Left ventricle myocardium superior (tissue), 1 donor: ENCODE measurements around the gene NPR1. TPM values are rescaled to one million over a fixed set of nuclear protein-coding genes. Genes with fewer than 3 reads are reported as not detected.
"Not testable (repeated sequence)": the region's sequence is repeated elsewhere in the genome, so short reads cannot be mapped to it uniquely, and the experiment has no call there.

Experiments
- ATAC-seq: fragments of 200-7000 bp; cut with Tn5 transposase; one replicate; pipeline ENCODE4 v1.9.1; 2020; ENCODE audit warnings: mild to moderate bottlenecking, moderate library complexity
- DNase-seq: peaks from one replicate; pipeline ENCODE4 v3.0.0-alpha.2; 2020
- intact Hi-C: fragments of 100-400 bp; cut with micrococcal nuclease; formaldehyde crosslinking; loops from one replicate; pipeline ENCODE4 v1.11.0; 2022
- total RNA-seq: library from RNA; stranded (reverse); fragmentation: NEBNext Ultra II Directional; extraction: Animal tissue kit (Norgen Biotek cat#: 25700); gene quantifications from one replicate; pipeline ENCODE4 v1.2.1, GENCODE V29; 2021
- donor health status: DM: no; HTN: yes; CAD: no; lungs with severe emphysema.

The NPR1 gene
- total RNA-seq, 1 donor from 2014 or later, result 10.5 TPM

DNA sequence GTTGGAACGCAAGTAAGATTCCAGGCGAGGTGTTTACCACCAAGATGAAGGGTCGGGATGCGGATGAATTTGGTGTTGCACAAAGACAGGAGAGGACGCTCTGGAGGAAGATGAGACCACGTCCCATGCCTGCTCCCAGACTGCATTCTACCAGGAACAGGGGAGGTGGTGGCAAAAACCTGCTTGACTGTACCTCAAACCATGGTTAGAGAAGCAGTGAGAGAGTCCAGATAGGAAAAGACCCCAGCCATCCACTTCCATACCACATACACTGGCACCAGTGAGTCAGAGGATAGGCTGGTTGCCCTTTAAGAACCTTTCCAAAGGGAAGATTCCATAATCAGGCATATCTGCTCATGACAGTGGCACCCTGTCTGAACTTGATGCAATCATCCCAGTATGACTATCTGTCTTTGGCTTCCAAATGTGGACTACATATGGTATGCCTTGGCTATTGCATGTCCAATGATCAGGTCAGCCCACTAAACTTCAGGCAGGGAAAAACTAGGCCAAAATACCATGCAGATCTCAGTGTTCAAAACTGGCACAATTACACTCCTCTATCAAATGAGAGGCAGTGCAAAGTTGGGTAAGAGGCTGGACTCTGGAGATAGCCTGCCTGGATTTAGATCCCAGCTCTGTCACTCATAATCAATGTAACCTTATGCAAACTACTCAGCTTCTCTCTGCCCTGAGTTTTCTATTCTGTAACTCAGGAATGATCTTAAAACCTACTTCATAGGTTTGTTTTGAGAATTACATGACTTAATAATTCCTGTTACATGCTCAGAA, 20.6 kb downstream of the NPR1 start:
- intact Hi-C loops, result no loop called here
- ATAC-seq (no peak), DNase-seq (no peak)

DNA sequence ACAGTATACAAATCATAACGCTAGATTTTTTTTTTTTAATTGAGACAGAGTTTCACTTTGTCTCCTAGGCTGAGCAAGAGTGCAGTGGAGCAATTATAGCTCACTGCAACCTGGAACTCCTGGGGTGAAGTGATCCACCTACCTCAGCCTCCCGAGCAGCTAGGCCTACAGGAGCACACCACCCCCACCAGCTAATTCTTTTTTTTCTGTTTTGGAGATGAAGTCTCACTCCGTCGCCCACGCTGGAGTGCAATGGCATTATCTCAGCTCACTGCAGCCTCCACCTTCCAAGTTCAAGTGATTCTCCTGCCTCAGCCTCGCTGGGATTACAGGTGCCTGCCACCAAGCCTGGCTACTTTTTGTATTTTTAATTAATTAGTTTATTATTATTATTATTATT, 21.3 kb downstream of the NPR1 start:
- intact Hi-C loops, result no loop called here
- ATAC-seq (no peak), DNase-seq (no peak)

DNA sequence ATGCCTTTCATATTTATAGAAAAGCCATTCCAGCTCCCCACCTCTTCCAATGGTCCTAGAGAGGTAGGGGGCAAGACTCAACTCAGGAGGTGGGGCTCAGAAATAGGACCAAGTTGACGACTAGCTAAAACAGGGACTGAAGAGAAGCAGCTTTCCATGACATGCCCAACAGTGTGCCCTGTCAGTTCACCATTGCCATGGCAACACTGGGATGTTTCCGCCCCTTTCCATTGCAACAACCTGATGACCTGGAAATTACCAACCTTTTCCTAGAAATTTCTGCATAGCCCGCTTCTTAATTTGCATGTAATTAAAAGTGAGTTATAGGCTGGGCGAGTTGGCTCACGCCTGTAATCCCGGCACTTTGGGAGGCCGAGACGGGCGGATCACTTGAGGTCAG, 27.0 kb downstream of the NPR1 start:
- intact Hi-C loops, result no loop called here
- DNase-seq (no peak), ATAC-seq (no peak)

DNA sequence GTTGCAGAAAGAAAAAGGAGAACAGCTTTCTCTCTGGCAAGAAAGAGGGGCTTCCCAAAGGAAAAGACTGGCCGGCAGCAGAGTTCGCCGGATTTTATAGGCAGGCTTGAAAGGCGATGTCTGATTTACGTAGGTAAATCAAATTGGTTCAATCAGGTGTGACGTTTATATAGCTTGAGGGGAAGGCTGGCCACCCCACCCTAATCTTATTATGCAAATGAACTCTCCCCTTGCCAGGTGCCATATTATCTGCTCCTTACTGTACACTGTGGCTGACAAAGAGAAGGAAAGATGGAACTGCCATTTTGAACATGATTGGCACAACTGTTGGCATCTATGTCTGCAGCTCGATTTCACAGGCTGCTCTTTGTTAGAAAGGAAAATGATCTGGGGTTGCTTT, 32.5 kb downstream of the NPR1 start:
- intact Hi-C loops, result no loop called here
- DNase-seq (no peak), ATAC-seq (no peak)

DNA sequence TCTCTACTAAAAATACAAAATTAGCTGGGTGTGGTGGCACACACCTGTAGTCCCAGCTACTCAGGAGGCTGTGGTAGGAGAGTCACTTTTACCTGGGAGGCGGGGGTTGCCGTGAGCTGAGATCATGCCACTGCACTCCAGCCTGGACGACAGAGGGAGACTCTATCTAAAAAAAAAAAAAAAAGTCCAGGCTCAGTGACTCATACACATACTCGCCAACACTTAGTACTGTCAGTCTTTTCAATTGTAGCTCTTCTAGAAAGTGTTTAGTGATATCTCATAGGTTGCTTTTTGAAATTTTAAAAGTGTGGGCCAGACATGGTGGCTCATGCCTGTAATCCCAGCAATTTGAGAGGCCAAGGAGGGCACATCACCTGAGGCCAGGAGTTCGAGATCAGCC, 37.7 kb downstream of the NPR1 start:
- intact Hi-C loops, DNase-seq, ATAC-seq: not testable (repeated sequence)

DNA sequence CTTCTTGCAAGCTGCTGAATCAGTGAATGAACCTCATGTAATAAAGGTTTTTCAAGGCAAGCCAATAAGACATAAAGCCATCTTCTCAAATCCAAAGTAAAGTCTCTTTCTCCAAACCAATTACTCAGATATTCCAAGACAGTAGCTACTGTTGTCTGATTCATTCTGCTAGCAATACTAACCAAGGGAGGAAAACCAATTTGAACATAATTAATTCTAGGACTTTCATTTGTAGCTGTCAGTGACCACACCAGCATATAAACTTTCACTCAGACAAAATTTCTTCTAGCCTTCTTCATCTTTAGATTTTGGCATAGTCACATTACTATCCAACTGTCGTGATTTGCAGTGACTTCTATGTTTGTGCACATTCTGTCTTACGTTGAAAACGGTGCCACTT, 38.8 kb downstream of the NPR1 start:
- intact Hi-C loops, result no loop called here
- ATAC-seq, result no peak
- DNase-seq, result no peak

DNA sequence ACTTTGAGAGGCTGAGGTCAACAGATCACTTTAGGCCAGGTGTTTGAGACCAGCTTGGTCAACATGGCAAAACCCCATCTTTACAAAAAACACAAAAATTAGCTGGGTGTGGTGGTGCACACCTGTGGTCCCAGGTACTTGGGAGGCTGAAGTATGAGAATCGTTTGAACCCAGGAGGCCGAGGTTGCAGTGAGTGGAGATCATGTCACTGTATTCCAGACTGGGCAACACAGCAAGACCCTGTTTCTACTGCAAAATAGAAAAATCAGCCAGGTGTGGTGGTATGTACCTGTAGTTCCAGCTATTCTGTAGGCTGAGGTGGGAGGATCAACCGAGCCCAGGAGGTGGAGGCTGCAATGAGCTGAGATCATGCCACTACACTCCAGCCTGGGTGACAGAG, 45.2 kb downstream of the NPR1 start:
- ATAC-seq, result no peak
- intact Hi-C loops, result no loop called here

DNA sequence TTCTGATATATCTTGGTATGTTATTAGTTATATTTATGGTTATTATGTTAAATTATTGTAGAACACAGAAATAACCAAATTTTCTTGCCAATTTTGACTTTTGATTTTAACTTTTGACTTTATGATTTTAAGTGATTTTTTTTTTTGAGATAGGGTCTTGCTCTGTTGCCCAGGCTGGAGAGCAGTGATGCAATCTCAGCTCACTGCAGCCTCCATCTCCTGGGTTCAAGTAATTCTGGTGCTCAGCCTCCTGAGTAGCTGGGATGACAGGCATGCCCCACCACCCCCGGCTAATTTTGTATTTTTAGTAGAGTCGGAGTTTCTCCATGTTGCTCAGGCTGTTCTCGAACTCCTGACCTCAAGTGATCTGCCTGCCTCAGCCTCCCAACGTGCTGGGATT, 46.1 kb downstream of the NPR1 start:
- DNase-seq, intact Hi-C loops, ATAC-seq: not testable (repeated sequence)

More for the DNA sequence above, 45.2 kb downstream of the NPR1 start:
- no peak for DNase-seq

DNA sequence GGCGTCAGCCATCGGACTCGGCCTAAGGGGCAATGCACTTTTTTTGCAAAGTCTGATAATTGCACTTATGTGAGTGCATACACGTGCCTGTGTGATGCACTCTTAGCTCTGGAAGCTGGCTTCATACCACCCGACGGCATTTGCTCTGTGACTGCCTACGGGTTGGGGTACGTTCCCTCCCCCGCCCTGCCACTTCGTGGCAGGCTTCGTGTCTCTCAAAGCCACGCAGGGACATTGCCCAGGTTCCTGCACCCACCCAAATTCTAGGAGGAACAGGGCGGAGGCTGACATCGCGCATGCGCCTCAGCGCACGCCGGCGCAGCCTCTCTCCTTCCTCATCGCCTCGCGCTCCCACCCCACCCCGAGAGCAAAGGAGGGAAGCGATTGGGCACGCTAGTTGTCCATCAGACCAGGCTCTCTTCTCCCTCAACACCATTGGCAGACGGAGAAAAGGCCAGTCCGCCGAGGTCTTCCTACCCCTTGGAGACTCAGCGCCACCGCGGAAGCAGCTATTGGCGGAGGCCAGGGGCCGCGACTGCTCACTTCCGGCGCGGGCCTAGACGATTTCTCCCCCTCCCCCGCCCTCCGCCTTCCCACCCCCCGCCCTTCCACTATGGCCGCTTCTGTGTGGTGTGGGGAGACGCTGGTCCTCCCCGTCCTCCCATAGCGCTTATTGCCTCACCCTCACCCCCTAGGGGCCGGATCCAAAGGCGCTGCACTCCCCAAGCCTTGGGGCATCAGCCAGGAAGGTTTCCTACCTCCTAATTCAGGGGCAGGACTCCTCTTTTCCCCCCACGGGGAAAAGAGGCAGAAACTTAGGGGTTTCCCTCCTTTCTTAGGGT, 49.2 kb downstream of the NPR1 start, which contains the start of gene INTS3:
TSS of gene INTS3 (plus strand) at position 588 of the 842 bp plus-strand sequence. CDS start 585 bp downstream, outside the sequence.
- ATAC-seq (peak; percentile 100), DNase-seq (peak; percentile 99)
- intact Hi-C loops, result no loop called here

DNA sequence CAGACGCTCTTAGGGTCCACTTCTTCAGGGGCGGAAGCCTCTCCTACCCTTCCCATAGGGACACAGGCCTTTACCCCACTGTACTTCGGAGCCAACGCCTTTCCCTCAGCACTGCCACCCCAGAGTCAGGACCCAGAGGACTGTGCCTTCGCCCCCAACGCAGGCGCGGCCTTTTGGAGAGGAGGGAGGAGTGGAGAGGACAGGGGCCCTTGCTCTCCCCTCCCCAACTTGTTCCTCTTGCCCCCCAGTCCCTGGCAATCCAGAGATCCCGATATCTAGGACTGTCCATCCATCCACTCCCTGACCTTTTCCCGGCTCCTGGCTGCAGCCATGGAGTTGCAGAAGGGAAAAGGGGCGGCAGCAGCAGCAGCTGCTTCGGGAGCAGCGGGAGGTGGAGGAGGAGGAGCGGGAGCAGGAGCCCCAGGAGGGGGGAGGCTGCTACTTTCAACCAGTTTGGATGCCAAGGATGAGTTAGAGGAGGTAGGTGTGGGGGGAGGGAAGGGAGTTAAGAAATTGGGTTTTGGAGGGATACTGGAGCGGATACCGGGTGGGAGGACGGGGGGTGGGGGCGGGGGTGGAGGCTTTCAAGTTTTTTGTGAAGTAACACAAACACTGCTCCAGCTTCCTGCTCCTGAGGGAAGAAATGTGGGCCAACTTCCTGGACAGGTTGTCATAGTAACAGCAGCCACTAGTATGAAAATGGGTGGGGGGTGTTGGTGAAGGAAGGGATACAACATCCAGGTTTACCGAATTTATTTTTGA, 50.0 kb downstream of the NPR1 start:
- intact Hi-C loops, result no loop called here
- DNase-seq, result peak; percentile 58
- ATAC-seq, result peak; percentile 20

DNA sequence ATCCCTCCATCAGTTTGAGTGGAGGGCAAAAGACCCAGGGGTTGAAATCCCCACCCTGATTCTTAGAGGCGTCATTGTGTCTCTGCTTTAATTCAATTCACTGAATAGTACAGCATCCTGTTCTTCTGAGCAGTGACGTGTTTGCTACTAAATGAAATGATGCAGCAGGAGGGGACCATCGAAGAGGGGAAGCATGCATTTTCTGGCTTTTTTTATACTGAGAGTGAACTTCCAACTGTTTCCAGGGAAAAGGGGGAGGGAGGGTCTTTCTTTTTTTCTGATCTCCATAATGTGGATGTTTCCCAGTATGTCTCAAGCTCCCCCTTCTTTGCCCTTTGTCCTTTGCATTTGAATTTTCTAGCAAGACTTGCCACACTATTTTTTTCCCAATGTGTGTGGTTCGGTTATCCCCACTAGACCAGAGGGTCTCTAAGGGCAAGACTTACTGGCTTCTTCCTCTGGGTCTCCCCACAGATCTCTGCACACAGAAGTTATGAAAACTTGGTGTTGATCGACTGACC, 52.0 kb downstream of the NPR1 start:
- no peak for ATAC-seq
- intact Hi-C loops, result no loop called here
- no peak for DNase-seq

DNA sequence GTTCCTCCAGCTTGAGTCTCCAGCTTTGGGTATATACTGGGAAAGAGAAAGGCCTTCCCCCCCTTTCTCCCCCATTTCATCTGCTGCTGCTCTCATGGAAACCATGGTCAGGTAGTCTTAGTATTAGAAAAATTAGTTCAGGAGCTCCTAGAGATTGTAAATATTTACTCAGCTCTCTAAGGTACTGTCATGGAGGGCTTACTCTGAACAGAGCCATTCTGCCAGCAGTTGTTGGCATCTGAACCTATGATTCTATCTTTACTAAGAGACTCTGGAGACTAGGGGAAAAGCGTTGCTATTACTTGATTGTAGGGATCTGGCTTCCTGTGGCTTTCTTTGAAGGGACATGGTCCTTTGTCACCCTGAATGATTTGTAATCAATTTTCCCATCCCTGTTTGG, 55.5 kb downstream of the NPR1 start:
- ATAC-seq, result peak; percentile 55

DNA sequence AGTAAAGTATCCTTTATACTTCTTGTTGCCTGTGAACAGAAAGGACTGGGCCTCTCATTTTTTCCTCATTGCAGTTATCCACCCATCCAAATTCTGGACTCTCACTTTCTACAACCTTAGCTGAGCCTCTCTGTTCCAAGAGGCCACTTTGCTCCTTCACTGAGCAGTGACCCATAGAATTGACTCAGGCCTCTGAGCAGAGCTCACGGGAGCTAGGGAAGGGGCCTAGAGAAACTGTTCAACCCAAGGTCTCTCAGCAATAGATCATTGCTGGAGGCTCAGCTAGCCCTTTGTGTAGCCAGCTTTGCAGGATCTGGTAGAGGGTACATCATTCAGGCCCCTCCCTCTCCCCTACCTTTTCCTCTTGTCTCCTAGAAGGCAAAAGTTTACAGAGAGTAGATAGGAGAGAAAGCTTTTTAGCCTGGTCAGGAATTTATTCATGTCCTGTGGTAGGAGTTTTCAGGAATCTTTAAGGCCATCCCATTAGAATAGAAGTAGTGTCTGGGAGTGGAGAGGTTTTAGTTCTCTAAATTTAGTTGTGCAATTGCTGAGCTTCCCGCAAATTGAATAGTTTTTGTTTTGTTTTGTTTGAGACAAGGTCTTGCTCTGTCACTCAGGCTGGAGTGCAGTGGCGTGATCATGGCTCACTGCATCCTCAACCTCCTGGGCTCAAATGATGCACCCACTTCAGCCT, 56.1 kb downstream of the NPR1 start:
- intact Hi-C loops, result no loop called here
- ATAC-seq (peak; percentile 23), DNase-seq (no peak)

More for the DNA sequence above, 55.5 kb downstream of the NPR1 start:
- intact Hi-C loops, result no loop called here
- no peak for DNase-seq

DNA sequence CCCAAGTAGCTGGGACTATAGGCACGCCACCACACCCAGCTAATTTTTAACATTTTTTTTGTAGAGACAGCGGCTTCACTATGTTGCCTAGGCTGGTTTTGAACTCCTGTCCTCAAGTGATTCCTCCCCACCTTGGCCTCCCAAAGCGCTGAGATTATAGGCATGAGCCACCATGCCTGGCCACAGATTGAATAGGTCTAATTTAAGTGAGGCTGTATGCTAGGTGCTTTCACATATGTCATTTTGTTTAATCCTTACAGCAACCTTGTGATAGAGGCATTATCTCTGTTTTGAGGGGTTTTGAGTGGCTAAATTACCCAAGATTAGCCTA, 56.6 kb downstream of the NPR1 start:
- ATAC-seq (no peak), DNase-seq (no peak)
- intact Hi-C loops, result no loop called here

DNA sequence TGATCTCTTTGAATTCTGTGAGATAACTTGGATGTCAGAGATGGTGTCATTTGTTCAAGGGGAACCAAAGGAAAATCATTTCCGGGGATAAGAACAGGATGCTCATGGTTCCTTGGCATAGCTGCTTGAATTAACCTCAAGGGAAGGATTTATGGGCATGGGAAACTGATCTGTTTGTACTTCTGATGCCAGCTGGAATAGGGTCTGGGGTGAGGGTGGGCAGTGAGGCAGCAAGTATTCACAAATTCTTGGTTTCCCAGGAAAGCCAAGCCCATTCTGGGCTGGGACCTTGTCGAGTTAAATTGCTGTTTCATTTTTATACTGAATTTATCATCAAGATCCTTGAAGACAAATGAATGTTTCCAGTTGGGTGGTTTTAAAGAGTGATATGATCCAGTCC, 63.5 kb downstream of the NPR1 start:
- ATAC-seq, result no peak
- intact Hi-C loops, result no loop called here
- no peak for DNase-seq

DNA sequence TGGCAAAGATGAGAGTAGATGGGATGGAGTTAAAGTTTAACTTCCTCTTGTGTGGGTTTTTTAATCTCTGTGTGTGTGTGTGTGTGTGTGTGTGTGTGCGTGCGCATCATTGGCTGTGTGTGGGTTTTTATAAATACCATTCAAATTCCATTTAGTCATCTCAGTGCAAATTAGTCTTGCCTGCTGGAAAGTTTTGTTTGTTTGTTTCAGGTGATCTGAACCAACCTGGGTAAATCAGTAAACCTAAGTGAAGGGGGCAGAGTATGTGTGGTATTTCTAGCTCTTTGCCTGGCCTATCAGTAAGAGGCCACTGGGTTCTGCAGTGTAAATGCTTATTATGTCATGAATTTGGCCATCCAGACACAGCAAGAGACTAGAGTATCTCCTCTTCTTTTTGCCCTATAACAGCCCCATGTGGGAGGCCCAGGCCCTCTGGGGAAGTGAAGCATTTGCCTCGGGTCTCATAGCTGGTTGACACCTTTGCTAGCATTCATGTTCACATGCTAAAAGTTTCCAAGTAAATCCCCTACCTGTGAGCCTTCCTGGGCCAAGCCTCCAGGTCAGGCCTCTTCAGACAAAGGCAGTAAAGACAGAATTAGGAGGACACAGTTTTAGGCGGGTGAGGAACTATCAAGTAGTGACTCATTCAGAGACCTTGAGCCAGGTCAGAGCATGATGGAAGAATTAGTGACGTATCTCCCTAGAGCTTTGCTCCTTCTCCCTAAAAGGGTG, 64.1 kb downstream of the NPR1 start:
- intact Hi-C loops, result no loop called here
- no peak for DNase-seq
- ATAC-seq, result peak; percentile 24
